ENCODE data around the gene COBLL1.
"Not testable (repeated sequence)": the region's sequence is repeated elsewhere in the genome, so short reads cannot be mapped to it uniquely, and the experiment has no call there.

DNA sequence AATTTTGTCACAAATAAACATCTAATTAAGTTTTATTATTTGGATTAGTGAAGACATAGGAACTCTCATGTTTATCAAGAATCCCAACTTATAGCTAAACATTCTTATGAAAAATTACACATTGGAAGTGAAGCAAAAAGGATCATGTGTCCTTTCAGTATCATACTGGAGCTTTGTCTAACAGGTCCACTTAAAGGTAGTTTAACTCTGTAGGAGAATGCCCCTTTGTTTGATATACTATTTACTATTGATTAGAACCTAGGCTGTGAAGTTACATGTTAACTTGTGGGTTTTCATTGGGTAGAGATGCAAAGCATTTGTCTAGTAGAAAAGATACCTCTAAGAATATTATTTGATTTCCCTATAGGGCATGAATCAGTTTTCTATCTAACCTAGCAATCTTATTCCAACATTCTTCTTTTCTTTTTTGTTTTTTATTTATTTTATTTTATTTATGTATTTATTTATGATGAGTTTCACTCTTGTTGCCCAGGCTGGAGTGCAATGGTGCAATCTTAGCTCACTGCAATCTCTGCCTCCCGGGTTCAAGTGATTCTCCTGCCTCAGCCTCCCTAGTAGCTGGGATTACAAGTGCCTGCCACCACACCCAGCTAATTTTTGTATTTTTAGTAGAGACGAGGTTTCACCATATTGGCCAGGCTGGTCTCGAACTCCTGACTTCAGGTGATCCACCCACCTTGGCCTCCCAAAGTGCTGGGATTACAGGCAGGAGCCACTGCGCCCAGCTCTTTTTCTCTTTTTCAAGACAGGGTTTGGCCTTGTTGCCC, 18.5 kb upstream of the COBLL1 start:
- TF ChIP-seq, protein P1, sequence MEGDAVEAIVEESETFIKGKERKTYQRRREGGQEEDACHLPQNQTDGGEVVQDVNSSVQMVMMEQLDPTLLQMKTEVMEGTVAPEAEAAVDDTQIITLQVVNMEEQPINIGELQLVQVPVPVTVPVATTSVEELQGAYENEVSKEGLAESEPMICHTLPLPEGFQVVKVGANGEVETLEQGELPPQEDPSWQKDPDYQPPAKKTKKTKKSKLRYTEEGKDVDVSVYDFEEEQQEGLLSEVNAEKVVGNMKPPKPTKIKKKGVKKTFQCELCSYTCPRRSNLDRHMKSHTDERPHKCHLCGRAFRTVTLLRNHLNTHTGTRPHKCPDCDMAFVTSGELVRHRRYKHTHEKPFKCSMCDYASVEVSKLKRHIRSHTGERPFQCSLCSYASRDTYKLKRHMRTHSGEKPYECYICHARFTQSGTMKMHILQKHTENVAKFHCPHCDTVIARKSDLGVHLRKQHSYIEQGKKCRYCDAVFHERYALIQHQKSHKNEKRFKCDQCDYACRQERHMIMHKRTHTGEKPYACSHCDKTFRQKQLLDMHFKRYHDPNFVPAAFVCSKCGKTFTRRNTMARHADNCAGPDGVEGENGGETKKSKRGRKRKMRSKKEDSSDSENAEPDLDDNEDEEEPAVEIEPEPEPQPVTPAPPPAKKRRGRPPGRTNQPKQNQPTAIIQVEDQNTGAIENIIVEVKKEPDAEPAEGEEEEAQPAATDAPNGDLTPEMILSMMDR (conservative IDR thresholded peaks at IDR 0.05; ENCODE audit: low read depth, low read length), result not testable (repeated sequence)
- TF ChIP-seq EZH2 (IDR thresholded peaks at IDR 0.05; ENCODE audit: low read length, unreplicated experiment), result not testable (repeated sequence)

Measured in PC-3 (cell line).